ENCODE data around the gene MAP6.

- TF ChIP-seq, protein P1, sequence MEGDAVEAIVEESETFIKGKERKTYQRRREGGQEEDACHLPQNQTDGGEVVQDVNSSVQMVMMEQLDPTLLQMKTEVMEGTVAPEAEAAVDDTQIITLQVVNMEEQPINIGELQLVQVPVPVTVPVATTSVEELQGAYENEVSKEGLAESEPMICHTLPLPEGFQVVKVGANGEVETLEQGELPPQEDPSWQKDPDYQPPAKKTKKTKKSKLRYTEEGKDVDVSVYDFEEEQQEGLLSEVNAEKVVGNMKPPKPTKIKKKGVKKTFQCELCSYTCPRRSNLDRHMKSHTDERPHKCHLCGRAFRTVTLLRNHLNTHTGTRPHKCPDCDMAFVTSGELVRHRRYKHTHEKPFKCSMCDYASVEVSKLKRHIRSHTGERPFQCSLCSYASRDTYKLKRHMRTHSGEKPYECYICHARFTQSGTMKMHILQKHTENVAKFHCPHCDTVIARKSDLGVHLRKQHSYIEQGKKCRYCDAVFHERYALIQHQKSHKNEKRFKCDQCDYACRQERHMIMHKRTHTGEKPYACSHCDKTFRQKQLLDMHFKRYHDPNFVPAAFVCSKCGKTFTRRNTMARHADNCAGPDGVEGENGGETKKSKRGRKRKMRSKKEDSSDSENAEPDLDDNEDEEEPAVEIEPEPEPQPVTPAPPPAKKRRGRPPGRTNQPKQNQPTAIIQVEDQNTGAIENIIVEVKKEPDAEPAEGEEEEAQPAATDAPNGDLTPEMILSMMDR (optimal IDR thresholded peaks at IDR 0.05 in 1 of 3, IDR thresholded peaks at IDR 0.05 in 1 of 3, conservative IDR thresholded peaks at IDR 0.05 in 1 of 3; ENCODE audit: extremely low read depth in 1 of 3, insufficient read depth in 2 of 3, low read length in 3 of 3): no peak
- no peak for TF ChIP-seq EZH2 (IDR thresholded peaks at IDR 0.05; ENCODE audit: low read length)
Observed at GRCh38 chr11:75598900-75599299, 69.9 kb downstream of the MAP6 start.

All from keratinocyte (primary cell).